ENCODE measurements around the gene ASTE1.
"Not testable (repeated sequence)": the region's sequence is repeated elsewhere in the genome, so short reads cannot be mapped to it uniquely, and the experiment has no call there.

Gene ASTE1

DNA sequence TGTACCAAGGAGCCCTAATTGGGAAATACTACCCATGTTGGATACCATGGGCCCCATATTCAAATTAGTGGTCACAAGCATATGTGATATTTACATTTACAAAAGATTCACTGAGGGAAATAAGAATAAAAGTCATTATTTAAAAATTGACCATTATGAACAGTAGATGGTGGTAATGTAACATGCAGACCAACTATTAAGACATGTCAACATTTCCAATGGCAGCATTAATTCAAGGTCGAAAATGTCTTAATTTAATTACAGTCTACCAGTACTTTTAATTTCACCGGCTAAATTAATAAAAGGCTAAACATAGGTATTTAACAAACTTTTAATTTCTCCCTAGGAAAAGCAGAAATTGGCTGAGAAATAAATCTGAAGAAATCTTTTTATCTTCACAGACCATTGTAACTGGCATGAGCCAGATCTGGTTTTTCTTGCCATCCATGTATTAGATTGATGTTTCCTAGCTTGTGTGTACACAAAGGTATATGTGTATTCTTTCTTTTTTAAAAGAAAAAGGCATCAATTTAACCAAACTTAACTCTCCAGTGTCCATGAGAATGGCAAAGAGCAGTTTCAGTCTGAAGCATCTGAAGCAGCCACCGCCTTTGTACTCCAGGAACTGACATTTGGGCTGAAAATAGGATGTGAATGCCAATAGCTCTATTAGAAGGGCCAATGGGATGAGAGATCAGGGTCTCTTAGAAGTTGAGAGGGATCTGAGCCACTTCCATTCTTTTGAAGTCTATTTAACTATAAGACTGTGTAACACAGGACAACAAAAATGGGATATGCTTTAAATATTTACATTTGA, 26.6 kb upstream of the ASTE1 start:
- TF ChIP-seq, protein P1, sequence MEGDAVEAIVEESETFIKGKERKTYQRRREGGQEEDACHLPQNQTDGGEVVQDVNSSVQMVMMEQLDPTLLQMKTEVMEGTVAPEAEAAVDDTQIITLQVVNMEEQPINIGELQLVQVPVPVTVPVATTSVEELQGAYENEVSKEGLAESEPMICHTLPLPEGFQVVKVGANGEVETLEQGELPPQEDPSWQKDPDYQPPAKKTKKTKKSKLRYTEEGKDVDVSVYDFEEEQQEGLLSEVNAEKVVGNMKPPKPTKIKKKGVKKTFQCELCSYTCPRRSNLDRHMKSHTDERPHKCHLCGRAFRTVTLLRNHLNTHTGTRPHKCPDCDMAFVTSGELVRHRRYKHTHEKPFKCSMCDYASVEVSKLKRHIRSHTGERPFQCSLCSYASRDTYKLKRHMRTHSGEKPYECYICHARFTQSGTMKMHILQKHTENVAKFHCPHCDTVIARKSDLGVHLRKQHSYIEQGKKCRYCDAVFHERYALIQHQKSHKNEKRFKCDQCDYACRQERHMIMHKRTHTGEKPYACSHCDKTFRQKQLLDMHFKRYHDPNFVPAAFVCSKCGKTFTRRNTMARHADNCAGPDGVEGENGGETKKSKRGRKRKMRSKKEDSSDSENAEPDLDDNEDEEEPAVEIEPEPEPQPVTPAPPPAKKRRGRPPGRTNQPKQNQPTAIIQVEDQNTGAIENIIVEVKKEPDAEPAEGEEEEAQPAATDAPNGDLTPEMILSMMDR (IDR thresholded peaks at IDR 0.05) = no peak
- Histone ChIP-seq H3K4me3 (no peak overlapping the region), H3K27ac (no peak overlapping the region)
- no peak for DNase-seq (ENCODE audit: low spot score)

DNA sequence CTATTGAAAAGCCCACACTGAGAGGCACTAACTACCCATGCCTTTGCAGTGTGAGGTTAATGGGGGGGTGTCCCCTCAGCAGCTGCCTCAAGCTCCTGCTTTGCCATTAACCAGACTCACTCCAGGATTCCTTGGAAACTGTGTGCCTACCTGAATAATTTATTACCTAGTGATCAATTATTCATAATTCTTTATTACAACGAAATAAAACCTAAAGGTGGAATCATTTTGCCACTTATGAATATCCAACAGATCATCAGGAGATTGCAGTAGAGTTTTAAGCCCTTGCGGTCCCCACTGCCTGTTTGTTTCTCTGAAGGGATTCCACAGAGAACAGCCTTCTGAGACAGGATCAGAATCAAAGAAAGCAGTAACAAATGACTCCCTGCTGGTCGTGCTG, 23.4 kb upstream of the ASTE1 start:
- TF ChIP-seq, protein P1 (IDR thresholded peaks at IDR 0.05) = no peak
- Histone ChIP-seq H3K27ac (no peak overlapping the region), H3K4me3 (no peak overlapping the region)
- no peak for DNase-seq (ENCODE audit: low spot score)

DNA sequence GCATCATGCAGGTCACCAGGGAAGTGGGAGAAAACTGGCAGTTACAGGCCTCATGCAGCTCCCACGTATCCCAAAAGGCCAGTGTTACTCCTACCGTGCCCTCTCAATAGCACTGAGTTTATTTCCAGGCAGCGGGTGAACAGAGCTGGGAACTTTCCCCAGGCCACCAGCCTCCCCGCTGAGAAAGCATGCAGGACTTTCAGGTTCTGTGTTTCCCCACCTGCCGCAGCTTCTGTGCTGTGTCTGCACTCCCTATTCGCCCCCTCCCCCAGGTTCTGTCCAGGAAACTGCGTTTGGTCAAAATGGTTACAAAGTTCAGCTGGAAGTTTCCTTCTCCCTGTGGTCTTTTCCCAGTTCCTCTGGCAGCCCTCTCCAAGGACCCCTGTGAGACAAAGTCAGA, 21.4 kb upstream of the ASTE1 start:
- DNase-seq (ENCODE audit: low spot score) = no peak
- TF ChIP-seq, protein P1 (IDR thresholded peaks at IDR 0.05) = no peak
- no peak overlapping the region for H3K4me3 ChIP-seq
- no peak overlapping the region for H3K27ac ChIP-seq

DNA sequence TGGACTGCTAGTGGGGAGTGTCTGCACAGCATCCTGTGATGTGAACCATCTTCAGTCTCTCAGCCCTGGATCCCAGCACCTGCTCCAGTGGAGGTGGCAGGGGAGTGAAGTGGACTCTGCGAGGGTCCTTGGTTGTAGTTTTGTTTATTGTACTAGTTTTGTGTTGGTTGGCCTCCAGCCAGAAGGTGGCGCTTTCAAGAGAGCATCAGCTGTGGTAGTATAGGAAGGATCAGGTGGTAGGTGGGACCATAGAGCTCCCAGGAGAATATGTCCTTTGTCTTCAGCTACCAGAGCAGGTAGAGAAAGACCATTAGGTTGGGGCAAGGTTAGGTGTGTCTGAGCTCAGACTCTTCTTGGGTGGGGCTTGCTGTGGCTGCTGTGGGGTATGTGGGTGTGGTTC, 21.0 kb upstream of the ASTE1 start:
- Histone ChIP-seq H3K4me3 (no peak overlapping the region), H3K27ac (no peak overlapping the region)
- TF ChIP-seq, protein P1 (IDR thresholded peaks at IDR 0.05) = no peak
- no peak for DNase-seq (ENCODE audit: low spot score)

DNA sequence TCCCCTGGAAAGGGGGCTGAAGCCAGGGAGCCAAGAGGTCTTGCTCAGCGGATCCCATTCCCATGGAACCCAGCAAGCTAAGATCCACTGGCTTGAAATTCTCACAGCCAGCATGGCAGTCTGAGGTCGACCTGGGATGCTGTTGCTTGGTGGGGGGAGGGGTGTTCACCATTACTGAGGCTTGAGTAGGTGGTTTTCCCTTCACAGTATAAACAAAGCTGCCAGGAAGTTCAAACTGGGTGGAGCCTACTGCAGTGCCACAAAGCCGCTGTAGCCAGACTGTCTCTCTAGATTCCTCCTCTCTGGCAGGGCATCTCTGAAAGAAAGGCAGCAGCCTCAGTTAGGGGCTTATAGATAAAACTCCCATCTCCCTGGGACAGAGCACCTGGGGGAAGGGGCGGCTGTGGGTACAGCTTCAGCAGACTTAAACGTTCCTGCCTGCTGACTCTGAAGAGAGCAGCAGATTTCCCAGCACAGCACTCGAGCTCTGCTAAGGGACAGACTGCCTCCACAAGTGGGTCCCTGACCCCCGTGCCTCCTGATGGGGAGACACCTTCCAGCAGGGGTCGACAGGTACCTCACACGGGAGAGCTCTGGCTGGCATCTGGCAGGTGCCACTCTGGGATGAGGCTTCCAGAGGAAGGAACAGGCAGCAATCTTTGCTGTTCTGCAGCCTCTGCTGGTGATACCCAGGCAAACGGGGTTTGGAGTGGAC, 15.8 kb upstream of the ASTE1 start:
- H3K4me3 ChIP-seq; H3K27ac ChIP-seq; DNase-seq (ENCODE audit: low spot score): not testable (repeated sequence)

DNA sequence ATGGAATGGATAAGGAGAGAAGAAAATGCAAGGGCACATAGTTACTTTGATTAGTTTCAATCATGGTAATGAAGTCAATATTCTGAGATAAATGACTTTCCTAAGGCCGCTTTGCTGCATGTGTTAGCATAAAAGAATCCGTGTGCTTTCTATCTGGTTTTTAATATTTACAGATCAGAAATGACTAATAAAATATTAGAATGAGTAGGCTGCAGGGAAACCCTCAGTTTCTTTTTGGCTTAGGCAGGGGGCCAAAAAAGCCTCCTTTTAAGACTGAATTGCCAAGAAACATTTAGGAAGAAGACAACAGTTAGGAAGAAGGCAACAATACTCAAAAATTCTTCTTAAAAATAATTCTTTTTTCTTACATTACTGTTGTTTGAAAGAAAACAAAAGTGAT, 11.7 kb upstream of the ASTE1 start:
- TF ChIP-seq, protein P1 (IDR thresholded peaks at IDR 0.05) = no peak
- DNase-seq (ENCODE audit: low spot score) = no peak
- H3K27ac ChIP-seq = no peak overlapping the region
- no peak overlapping the region for H3K4me3 ChIP-seq

DNA sequence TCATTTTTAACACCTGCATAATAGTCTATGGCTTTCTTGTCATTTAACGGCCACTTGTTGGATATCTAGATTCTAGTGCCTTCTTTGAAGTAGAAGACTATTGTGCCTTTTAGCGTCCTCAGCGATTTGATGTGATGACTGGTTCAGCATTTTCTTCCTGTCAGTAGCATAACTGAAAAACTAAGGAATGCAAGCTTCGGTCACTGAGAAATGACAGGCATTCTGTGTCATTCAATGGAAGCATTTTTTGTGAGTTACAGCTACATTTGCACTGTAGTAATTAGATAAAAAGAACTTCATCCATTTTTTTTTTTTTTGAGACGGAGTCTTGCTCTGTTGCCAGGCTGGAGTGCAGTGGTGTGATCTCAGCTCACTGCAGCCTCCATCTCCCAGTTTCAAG, 10.4 kb upstream of the ASTE1 start:
- TF ChIP-seq, protein P1 (IDR thresholded peaks at IDR 0.05) = no peak
- DNase-seq (ENCODE audit: low spot score) = no peak
- Histone ChIP-seq H3K27ac (no peak overlapping the region), H3K4me3 (no peak overlapping the region)
